Measurements from ENCODE around the gene UGDH.

DNA sequence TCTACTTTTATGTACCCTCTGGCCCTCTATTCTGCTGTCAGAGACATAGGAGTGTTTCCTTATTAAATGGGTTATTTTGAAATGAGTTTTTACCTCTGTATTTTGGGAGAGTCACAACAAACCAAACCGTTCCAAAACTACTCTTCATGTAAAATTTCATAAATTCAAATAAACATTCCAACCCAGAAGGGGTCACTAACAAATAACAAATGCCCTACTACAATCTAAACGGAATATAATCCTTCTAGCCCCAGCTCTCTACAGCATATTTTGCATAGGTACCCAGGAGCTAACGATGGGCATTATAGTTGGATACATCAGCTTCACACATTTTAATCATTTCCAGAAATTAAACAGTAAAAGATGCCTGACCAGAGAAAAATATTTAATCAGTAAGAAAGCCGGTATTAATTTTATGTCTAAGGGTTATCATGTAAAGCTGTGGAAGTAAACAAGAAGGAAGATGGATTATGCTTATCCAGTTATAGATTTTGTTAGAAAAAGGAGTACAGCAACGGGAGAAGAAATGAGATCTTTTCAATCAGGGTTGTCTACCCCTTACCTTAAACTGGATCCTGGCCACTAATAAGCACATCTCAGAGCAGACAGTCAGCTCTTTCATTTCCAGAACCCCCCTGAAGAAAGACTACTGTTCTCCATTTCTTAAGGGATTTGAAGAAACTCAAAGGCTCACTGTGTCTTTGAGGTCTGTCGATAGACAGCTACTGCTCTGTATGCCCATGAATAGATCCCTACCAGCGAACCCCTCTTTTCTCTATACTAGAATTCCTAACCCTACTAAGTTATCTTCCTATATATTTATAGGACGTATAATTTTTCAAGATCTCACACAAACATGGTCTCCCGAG lies 1.2 kb downstream of the UGDH start:
- TF ChIP-seq, protein P1, sequence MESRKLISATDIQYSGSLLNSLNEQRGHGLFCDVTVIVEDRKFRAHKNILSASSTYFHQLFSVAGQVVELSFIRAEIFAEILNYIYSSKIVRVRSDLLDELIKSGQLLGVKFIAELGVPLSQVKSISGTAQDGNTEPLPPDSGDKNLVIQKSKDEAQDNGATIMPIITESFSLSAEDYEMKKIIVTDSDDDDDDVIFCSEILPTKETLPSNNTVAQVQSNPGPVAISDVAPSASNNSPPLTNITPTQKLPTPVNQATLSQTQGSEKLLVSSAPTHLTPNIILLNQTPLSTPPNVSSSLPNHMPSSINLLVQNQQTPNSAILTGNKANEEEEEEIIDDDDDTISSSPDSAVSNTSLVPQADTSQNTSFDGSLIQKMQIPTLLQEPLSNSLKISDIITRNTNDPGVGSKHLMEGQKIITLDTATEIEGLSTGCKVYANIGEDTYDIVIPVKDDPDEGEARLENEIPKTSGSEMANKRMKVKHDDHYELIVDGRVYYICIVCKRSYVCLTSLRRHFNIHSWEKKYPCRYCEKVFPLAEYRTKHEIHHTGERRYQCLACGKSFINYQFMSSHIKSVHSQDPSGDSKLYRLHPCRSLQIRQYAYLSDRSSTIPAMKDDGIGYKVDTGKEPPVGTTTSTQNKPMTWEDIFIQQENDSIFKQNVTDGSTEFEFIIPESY (IDR thresholded peaks at IDR 0.05): no peak
- TF ChIP-seq, protein P2, sequence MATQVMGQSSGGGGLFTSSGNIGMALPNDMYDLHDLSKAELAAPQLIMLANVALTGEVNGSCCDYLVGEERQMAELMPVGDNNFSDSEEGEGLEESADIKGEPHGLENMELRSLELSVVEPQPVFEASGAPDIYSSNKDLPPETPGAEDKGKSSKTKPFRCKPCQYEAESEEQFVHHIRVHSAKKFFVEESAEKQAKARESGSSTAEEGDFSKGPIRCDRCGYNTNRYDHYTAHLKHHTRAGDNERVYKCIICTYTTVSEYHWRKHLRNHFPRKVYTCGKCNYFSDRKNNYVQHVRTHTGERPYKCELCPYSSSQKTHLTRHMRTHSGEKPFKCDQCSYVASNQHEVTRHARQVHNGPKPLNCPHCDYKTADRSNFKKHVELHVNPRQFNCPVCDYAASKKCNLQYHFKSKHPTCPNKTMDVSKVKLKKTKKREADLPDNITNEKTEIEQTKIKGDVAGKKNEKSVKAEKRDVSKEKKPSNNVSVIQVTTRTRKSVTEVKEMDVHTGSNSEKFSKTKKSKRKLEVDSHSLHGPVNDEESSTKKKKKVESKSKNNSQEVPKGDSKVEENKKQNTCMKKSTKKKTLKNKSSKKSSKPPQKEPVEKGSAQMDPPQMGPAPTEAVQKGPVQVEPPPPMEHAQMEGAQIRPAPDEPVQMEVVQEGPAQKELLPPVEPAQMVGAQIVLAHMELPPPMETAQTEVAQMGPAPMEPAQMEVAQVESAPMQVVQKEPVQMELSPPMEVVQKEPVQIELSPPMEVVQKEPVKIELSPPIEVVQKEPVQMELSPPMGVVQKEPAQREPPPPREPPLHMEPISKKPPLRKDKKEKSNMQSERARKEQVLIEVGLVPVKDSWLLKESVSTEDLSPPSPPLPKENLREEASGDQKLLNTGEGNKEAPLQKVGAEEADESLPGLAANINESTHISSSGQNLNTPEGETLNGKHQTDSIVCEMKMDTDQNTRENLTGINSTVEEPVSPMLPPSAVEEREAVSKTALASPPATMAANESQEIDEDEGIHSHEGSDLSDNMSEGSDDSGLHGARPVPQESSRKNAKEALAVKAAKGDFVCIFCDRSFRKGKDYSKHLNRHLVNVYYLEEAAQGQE (IDR thresholded peaks at IDR 0.05; ENCODE audit: low read depth, low read length): no peak
- TF ChIP-seq NRF1 (conservative IDR thresholded peaks at IDR 0.05; ENCODE audit: low read depth, low read length): no peak
- TF ChIP-seq, protein P3, sequence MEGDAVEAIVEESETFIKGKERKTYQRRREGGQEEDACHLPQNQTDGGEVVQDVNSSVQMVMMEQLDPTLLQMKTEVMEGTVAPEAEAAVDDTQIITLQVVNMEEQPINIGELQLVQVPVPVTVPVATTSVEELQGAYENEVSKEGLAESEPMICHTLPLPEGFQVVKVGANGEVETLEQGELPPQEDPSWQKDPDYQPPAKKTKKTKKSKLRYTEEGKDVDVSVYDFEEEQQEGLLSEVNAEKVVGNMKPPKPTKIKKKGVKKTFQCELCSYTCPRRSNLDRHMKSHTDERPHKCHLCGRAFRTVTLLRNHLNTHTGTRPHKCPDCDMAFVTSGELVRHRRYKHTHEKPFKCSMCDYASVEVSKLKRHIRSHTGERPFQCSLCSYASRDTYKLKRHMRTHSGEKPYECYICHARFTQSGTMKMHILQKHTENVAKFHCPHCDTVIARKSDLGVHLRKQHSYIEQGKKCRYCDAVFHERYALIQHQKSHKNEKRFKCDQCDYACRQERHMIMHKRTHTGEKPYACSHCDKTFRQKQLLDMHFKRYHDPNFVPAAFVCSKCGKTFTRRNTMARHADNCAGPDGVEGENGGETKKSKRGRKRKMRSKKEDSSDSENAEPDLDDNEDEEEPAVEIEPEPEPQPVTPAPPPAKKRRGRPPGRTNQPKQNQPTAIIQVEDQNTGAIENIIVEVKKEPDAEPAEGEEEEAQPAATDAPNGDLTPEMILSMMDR (IDR thresholded peaks at IDR 0.05 in 2 of 3, conservative IDR thresholded peaks at IDR 0.05 in 1 of 3; ENCODE audit: control insufficient read depth in 2 of 3, extremely low read depth in 1 of 3, insufficient read depth in 1 of 3, low read depth in 3 of 3, low read length in 3 of 3): no peak; a peak in 1 of 6 replicates

Measured in GM12878 (cell line).